BLaER1 (cell line): Measurements from ENCODE around the gene IFIT1B.
"Not testable (repeated sequence)": the region's sequence is repeated elsewhere in the genome, so short reads cannot be mapped to it uniquely, and the experiment has no call there.

Experiments
- H3K27ac ChIP-seq: shearing (Covaris generic); formaldehyde crosslinking; 2 replicates; pipeline ENCODE4 v1.8.1; 2022
- H3K27me3 ChIP-seq: shearing (Covaris generic); formaldehyde crosslinking; 2 replicates; pipeline ENCODE4 v1.8.1; 2022
- H3K36me3 ChIP-seq: shearing (Covaris generic); formaldehyde crosslinking; 2 replicates; pipeline ENCODE4 v1.8.1; 2022
- H3K4me1 ChIP-seq: shearing (Covaris generic); formaldehyde crosslinking; 2 replicates; pipeline ENCODE4 v1.8.1; 2022
- H3K4me2 ChIP-seq: shearing (Covaris generic); formaldehyde crosslinking; 2 replicates; pipeline ENCODE4 v1.8.1; 2022
- H3K4me3 ChIP-seq: shearing (Covaris generic); formaldehyde crosslinking; 2 replicates; pipeline ENCODE4 v1.8.1; 2022
- H3K9ac ChIP-seq: shearing (Covaris generic); formaldehyde crosslinking; 2 replicates; pipeline ENCODE4 v1.8.1; 2022
- H3K9me3 ChIP-seq: shearing (Covaris generic); formaldehyde crosslinking; 2 replicates; pipeline ENCODE4 v1.8.1; 2022
- H4K20me1 ChIP-seq: shearing (Covaris generic); formaldehyde crosslinking; 2 replicates; pipeline ENCODE4 v1.8.1; 2022
- Cebpa-rat ChIP-seq: shearing (Covaris generic); IDR thresholded peaks from 2 replicates; pipeline ENCODE4 v1.8.1; 2022

IFIT1B gene

GRCh38 chr10:89347701-89348457 is 30.0 kb upstream of the IFIT1B start:
- no peak for TF ChIP-seq Cebpa-rat
- no peak overlapping the region for H3K4me3 ChIP-seq
- peak overlapping the region; percentile 45; the same call in 1 of the 2 replicates for H3K27ac ChIP-seq
- peaks cover 1% of the 10 kb centered on the region; the same call in 1 of the 2 replicates for H3K9me3 ChIP-seq
- H3K36me3 ChIP-seq: no peaks in the 10 kb centered on the region
- peaks cover 39% of the 10 kb centered on the region for H3K4me1 ChIP-seq
- H3K27me3 ChIP-seq: no peaks in the 10 kb centered on the region
- H3K4me2 ChIP-seq: peak overlapping the region; percentile 81
- 0 out of 2 replicates have a peak overlapping the region, but pooled peaks have one; percentile 25 for H3K9ac ChIP-seq
- no peaks in the 10 kb centered on the region for H4K20me1 ChIP-seq

- Histone ChIP-seq H3K9ac (0 out of 2 replicates have a peak overlapping the region, but pooled peaks have one; percentile 25), H3K27ac (no peak overlapping the region), H4K20me1 (no peaks in the 10 kb centered on the region)
These were observed 29.4 kb upstream of the IFIT1B start for GRCh38 chr10:89348481-89348880.

GRCh38 chr10:89348975-89349374 is 28.9 kb upstream of the IFIT1B start:
- Histone ChIP-seq H4K20me1 (no peaks in the 10 kb centered on the region), H3K4me3 (no peak overlapping the region), H3K27ac (no peak overlapping the region), H3K27me3 (no peaks in the 10 kb centered on the region), H3K9ac (no peak overlapping the region), H3K4me2 (peak overlapping the region; percentile 81), H3K36me3 (no peaks in the 10 kb centered on the region), H3K9me3 (peaks cover 9% of the 10 kb centered on the region), H3K4me1 (peaks cover 39% of the 10 kb centered on the region)
- TF ChIP-seq Cebpa-rat: no peak

More at GRCh38 chr10:89348481-89348880, 29.4 kb upstream of the IFIT1B start:
- Histone ChIP-seq H3K9me3 (peaks cover 7% of the 10 kb centered on the region), H3K4me1 (peaks cover 39% of the 10 kb centered on the region), H3K36me3 (no peaks in the 10 kb centered on the region), H3K4me3 (no peak overlapping the region), H3K27me3 (no peaks in the 10 kb centered on the region), H3K4me2 (peak overlapping the region; percentile 81)
- TF ChIP-seq Cebpa-rat: no peak

GRCh38 chr10:89350631-89351315 is 27.1 kb upstream of the IFIT1B start:
- not testable (repeated sequence) for H3K9me3 ChIP-seq, H3K9ac ChIP-seq, H3K4me3 ChIP-seq, H3K27ac ChIP-seq, H3K36me3 ChIP-seq, H4K20me1 ChIP-seq, H3K4me2 ChIP-seq, H3K27me3 ChIP-seq
- peaks cover 39% of the 10 kb centered on the region for H3K4me1 ChIP-seq

- Histone ChIP-seq H3K9ac (no peak overlapping the region), H3K36me3 (no peaks in the 10 kb centered on the region), H3K27ac (no peak overlapping the region), H3K4me2 (no peak overlapping the region), H3K27me3 (no peaks in the 10 kb centered on the region), H3K4me1 (peaks cover 37% of the 10 kb centered on the region), H3K4me3 (no peak overlapping the region), H4K20me1 (no peaks in the 10 kb centered on the region), H3K9me3 (peaks cover 9% of the 10 kb centered on the region)
- TF ChIP-seq Cebpa-rat: no peak
These were observed 26.5 kb upstream of the IFIT1B start for GRCh38 chr10:89351412-89351779.

GRCh38 chr10:89351780-89352597 is 25.9 kb upstream of the IFIT1B start:
- H4K20me1 ChIP-seq: no peaks in the 10 kb centered on the region
- H3K4me2 ChIP-seq: no peak overlapping the region
- peaks cover 31% of the 10 kb centered on the region for H3K4me1 ChIP-seq
- no peaks in the 10 kb centered on the region for H3K36me3 ChIP-seq
- no peak for TF ChIP-seq Cebpa-rat
- H3K9ac ChIP-seq: no peak overlapping the region
- no peaks in the 10 kb centered on the region for H3K27me3 ChIP-seq
- no peak overlapping the region for H3K27ac ChIP-seq
- H3K4me3 ChIP-seq: no peak overlapping the region
- peaks cover 9% of the 10 kb centered on the region for H3K9me3 ChIP-seq

GRCh38 chr10:89352802-89353201 is 25.1 kb upstream of the IFIT1B start:
- Histone ChIP-seq H3K4me3 (no peak overlapping the region), H3K27ac (no peak overlapping the region), H3K9ac (no peak overlapping the region), H3K4me1 (peaks cover 23% of the 10 kb centered on the region), H3K36me3 (no peaks in the 10 kb centered on the region), H3K4me2 (no peak overlapping the region), H4K20me1 (no peaks in the 10 kb centered on the region), H3K9me3 (peaks cover 9% of the 10 kb centered on the region), H3K27me3 (no peaks in the 10 kb centered on the region)
- no peak for TF ChIP-seq Cebpa-rat

GRCh38 chr10:89355394-89355931 is 22.4 kb upstream of the IFIT1B start:
- Histone ChIP-seq H3K4me1 (peaks cover 9% of the 10 kb centered on the region; the same call in 1 of the 2 replicates), H3K27ac (no peak overlapping the region), H3K4me3 (no peak overlapping the region), H3K9me3 (peaks cover 9% of the 10 kb centered on the region), H3K4me2 (no peak overlapping the region), H4K20me1 (no peaks in the 10 kb centered on the region), H3K27me3 (no peaks in the 10 kb centered on the region), H3K36me3 (no peaks in the 10 kb centered on the region), H3K9ac (no peak overlapping the region)
- TF ChIP-seq Cebpa-rat: no peak

GRCh38 chr10:89357096-89357495 is 20.8 kb upstream of the IFIT1B start:
- TF ChIP-seq Cebpa-rat: no peak
- Histone ChIP-seq H3K36me3 (no peaks in the 10 kb centered on the region), H3K9ac (no peak overlapping the region), H3K9me3 (peaks cover 9% of the 10 kb centered on the region), H3K27me3 (no peaks in the 10 kb centered on the region), H3K4me1 (no peaks in the 10 kb centered on the region), H3K27ac (no peak overlapping the region), H4K20me1 (no peaks in the 10 kb centered on the region), H3K4me2 (no peak overlapping the region), H3K4me3 (no peak overlapping the region)
